Measurements from ENCODE around the gene DNAJC10. TPM values are rescaled to one million over a fixed set of nuclear protein-coding genes. Genes with fewer than 3 reads are reported as not detected.

Gene DNAJC10
- total RNA-seq = 10 to 100 TPM; 40.7 to 42.2 TPM

GRCh38 chr2:182715892-182716649 is at the start of gene DNAJC10:
DNAJC10 (plus strand) TSS chr2:182716257; CDS start chr2:182718087, 1,830 bp downstream.
- DNase-seq = peak; percentile 90
- peaks cover 7% of the 10 kb centered on the region for H3K36me3 Mint-ChIP-seq (ENCODE audit: low read depth)
- peak; percentile 94 for ATAC-seq
- no peak for TF ChIP-seq CTCF (IDR thresholded peaks at IDR 0.05)
- peaks cover 12% of the 10 kb centered on the region for H3K4me1 Mint-ChIP-seq (ENCODE audit: low read depth)
- H3K27ac Mint-ChIP-seq = no peak within 1 kb of the TSS
- no peaks in the 10 kb centered on the region for H3K9me3 Mint-ChIP-seq
- H3K4me3 Mint-ChIP-seq = no peak within 1 kb of the TSS
- POLR2A ChIA-PET = interaction anchor here (0.9 to 1.3 kb wide), 2 partner anchors 11 to 409 kb away, joined by 3 read pairs; partner anchors contain the start of gene NUP35
- CTCF ChIA-PET = interaction anchor here (0.8 to 2.0 kb wide), 6 partner anchors 9 to 530 kb away, joined by 3 to 6 read pairs (median 4); no protein-coding TSS in a partner anchor
- intact Hi-C loops (cut with micrococcal nuclease) = no loop called here
- peaks cover under 1% of the 10 kb centered on the region for H3K27me3 Mint-ChIP-seq

GRCh38 chr2:182666674-182667314 is 49.3 kb upstream of the DNAJC10 start:
- peak; percentile 44 for TF ChIP-seq CTCF (IDR thresholded peaks at IDR 0.05)
- DNase-seq = peak; percentile 14
- POLR2A ChIA-PET = no interaction called here

GRCh38 chr2:182667315-182667695 is 48.8 kb upstream of the DNAJC10 start:
- Mint-ChIP-seq H3K36me3 (ENCODE audit: low read depth) (no peaks in the 10 kb centered on the region), H3K27ac (no peak overlapping the region), H3K9me3 (no peaks in the 10 kb centered on the region), H3K4me3 (no peak overlapping the region), H3K4me1 (ENCODE audit: low read depth) (no peaks in the 10 kb centered on the region), H3K27me3 (no peaks in the 10 kb centered on the region)
- no peak for TF ChIP-seq CTCF (IDR thresholded peaks at IDR 0.05)
- CTCF ChIA-PET = interaction anchor here (0.8 to 2.2 kb wide), 14 partner anchors 8 to 481 kb away, joined by 3 to 26 read pairs (median 4); partner anchors contain the start of gene DNAJC10
- peak; percentile 17 for ATAC-seq
- intact Hi-C loops (cut with micrococcal nuclease) = loop anchor here (5.0 kb wide), 1 partner anchor 315 kb away; no protein-coding TSS in a partner anchor
- POLR2A ChIA-PET = no interaction called here
- no peak for DNase-seq

More at GRCh38 chr2:182666674-182667314, 49.3 kb upstream of the DNAJC10 start:
- peak; percentile 79 for ATAC-seq
- peaks cover 1% of the 10 kb centered on the region for H3K27me3 Mint-ChIP-seq
- no peaks in the 10 kb centered on the region for H3K9me3 Mint-ChIP-seq
- H3K4me1 Mint-ChIP-seq (ENCODE audit: low read depth) = no peaks in the 10 kb centered on the region
- no peak overlapping the region for H3K4me3 Mint-ChIP-seq
- no peaks in the 10 kb centered on the region for H3K36me3 Mint-ChIP-seq (ENCODE audit: low read depth)
- no peak overlapping the region for H3K27ac Mint-ChIP-seq
- CTCF ChIA-PET = interaction anchor here (0.8 to 2.2 kb wide), 17 partner anchors 9 to 481 kb away, joined by 3 to 26 read pairs (median 4); partner anchors contain the start of gene DNAJC10
- intact Hi-C loops (cut with micrococcal nuclease) = loop anchor here (5.0 kb wide), 1 partner anchor 316 kb away; no protein-coding TSS in a partner anchor

- DNase-seq = no peak
- ATAC-seq = no peak
- H3K4me3 Mint-ChIP-seq = no peak overlapping the region
- no peaks in the 10 kb centered on the region for H3K36me3 Mint-ChIP-seq (ENCODE audit: low read depth)
- POLR2A ChIA-PET = no interaction called here
- H3K4me1 Mint-ChIP-seq (ENCODE audit: low read depth) = no peaks in the 10 kb centered on the region
- intact Hi-C loops (cut with micrococcal nuclease) = loop anchor here (5.0 kb wide), 1 partner anchor 314 kb away; no protein-coding TSS in a partner anchor
- no peaks in the 10 kb centered on the region for H3K9me3 Mint-ChIP-seq
- TF ChIP-seq CTCF (IDR thresholded peaks at IDR 0.05) = no peak
- CTCF ChIA-PET = interaction anchor here (0.6 to 1.3 kb wide), 5 partner anchors 8 to 348 kb away, joined by 3 to 4 read pairs (median 3); no protein-coding TSS in a partner anchor
- H3K27ac Mint-ChIP-seq = no peak overlapping the region
- no peaks in the 10 kb centered on the region for H3K27me3 Mint-ChIP-seq
These were observed 47.4 kb upstream of the DNAJC10 start for GRCh38 chr2:182668671-182669070.
